ENCODE results near the gene MPP1.

The MPP1 gene

GRCh38 chrX:154812341-154813101 lies 7.2 kb upstream of the MPP1 start:
- DNase-seq = no peak

GRCh38 chrX:154809939-154810665 lies 4.8 kb upstream of the MPP1 start:
- DNase-seq = no peak

- no peak for DNase-seq
These were observed 1.7 kb upstream of the MPP1 start for GRCh38 chrX:154806837-154807501.

- DNase-seq = no peak
These were observed 409 bp upstream of the MPP1 start for GRCh38 chrX:154805696-154806091.

GRCh38 chrX:154804261-154804956 lies 876 bp downstream of the MPP1 start:
- no peak for DNase-seq

- no peak for DNase-seq
These were observed 2.3 kb downstream of the MPP1 start for GRCh38 chrX:154802947-154803346.

- no peak for DNase-seq
These were observed 4.6 kb downstream of the MPP1 start for GRCh38 chrX:154800478-154801210.

- DNase-seq = no peak
These were observed 5.5 kb downstream of the MPP1 start for GRCh38 chrX:154799556-154800348.

- no peak for DNase-seq
These were observed 8.3 kb downstream of the MPP1 start for GRCh38 chrX:154797006-154797405.

- no peak for DNase-seq
These were observed 10.3 kb downstream of the MPP1 start for GRCh38 chrX:154795016-154795415.

GRCh38 chrX:154793084-154793795 lies 12.0 kb downstream of the MPP1 start:
- no peak for DNase-seq

- no peak for DNase-seq
These were observed 13.3 kb downstream of the MPP1 start for GRCh38 chrX:154791939-154792338.

- DNase-seq = no peak
These were observed 13.8 kb downstream of the MPP1 start for GRCh38 chrX:154791467-154791866.

GRCh38 chrX:154785716-154786115 lies 19.6 kb downstream of the MPP1 start:
- DNase-seq = no peak

- no peak for DNase-seq
These were observed 20.9 kb downstream of the MPP1 start for GRCh38 chrX:154784149-154784995.

GRCh38 chrX:154780968-154781367 lies 24.3 kb downstream of the MPP1 start:
- no peak for DNase-seq

- DNase-seq = no peak
These were observed 26.0 kb downstream of the MPP1 start for GRCh38 chrX:154779261-154779660.

GRCh38 chrX:154776753-154777152 lies 28.5 kb downstream of the MPP1 start:
- DNase-seq = no peak

GRCh38 chrX:154775419-154776349 lies 29.6 kb downstream of the MPP1 start:
- DNase-seq = no peak

All from activated CD8-positive, alpha-beta memory T cell treated with anti-CD3 and anti-CD28 coated beads, Interleukin-2, amount 50 U/mL, for 48 hours (primary cell).